Panc1 (cell line): ENCODE results near the gene KRT1. TPM values are rescaled to one million over a fixed set of nuclear protein-coding genes. Genes with fewer than 3 reads are reported as not detected.

ENCODE experiments used
- ATAC-seq: fragments of 200-7000 bp; cut with Tn5 transposase; 2 replicates; pipeline ENCODE4 v1.9.1; 2020; ENCODE audit warnings: mild to moderate bottlenecking, moderate library complexity
- BruUV-seq: library from RNA; stranded (reverse); fragments of 400-500 nt; replicated peaks from 2 replicates; lab custom pipeline; 2021; lab: Mats Ljungman, UMichigan
- CTCF ChIA-PET: fragments of 300-600 bp; sonication (Branson Sonifier 250); formaldehyde crosslinking; loops from one replicate; lab custom pipeline; 2022; ENCODE audit warnings: antibody characterized with exemption; lab: Charles Lee
- POLR2A ChIA-PET: fragments of 300-600 bp; sonication (Branson Sonifier 250); formaldehyde crosslinking; loops from one replicate; lab custom pipeline; 2022; ENCODE audit warnings: antibody characterized with exemption; lab: Charles Lee
- DNase-seq: peaks from one replicate; pipeline ENCODE4 v3.0.0-alpha.2; 2010; ENCODE audit warnings: low read depth, low spot score
- H3K27ac ChIP-seq: 2 replicates; pipeline ENCODE4 v1.5.1; 2011; ENCODE audit warnings: mild to moderate bottlenecking, low read length, inconsistent platforms
- H3K27me3 ChIP-seq: fragments of 200-500 bp; sonication (Bioruptor generic); 2 replicates; pipeline ENCODE4 v1.6.0; 2014; ENCODE audit warnings: low read length, inconsistent platforms; ENCODE audit not compliant: control insufficient read depth, insufficient read depth
- H3K36me3 ChIP-seq: fragments of 200-500 bp; sonication (Bioruptor generic); 2 replicates; pipeline ENCODE4 v1.5.1; 2014; ENCODE audit warnings: inconsistent platforms, mild to moderate bottlenecking, low read length, moderate library complexity; ENCODE audit not compliant: control insufficient read depth, insufficient read depth
- H3K4me1 ChIP-seq: 2 replicates; pipeline ENCODE4 v1.5.1; 2011; ENCODE audit warnings: inconsistent platforms, mild to moderate bottlenecking, low read length, moderate library complexity; ENCODE audit not compliant: control insufficient read depth, insufficient read depth
- H3K4me3 ChIP-seq, 2 experiments: 2 replicates each; pipeline ENCODE4 v1.5.1; 2011 to 2012; ENCODE audit warnings: low read depth in 2 of 2, low read length in 2 of 2, mild to moderate bottlenecking in 2 of 2, inconsistent platforms in 1 of 2, moderate library complexity in 1 of 2
- H3K9me3 ChIP-seq: fragments of 200-500 bp; sonication (Bioruptor generic); 2 replicates; pipeline ENCODE4 v1.5.1; 2014; ENCODE audit warnings: low read depth, mild to moderate bottlenecking, inconsistent platforms, low read length, moderate library complexity; ENCODE audit not compliant: control insufficient read depth, insufficient read depth
- POLR2AphosphoS5 ChIP-seq: IDR thresholded peaks from 2 replicates; pipeline ENCODE4 v1.6.1; 2012; ENCODE audit warnings: mild to moderate bottlenecking, low read depth, low read length, moderate library complexity
- SIN3A ChIP-seq: IDR thresholded peaks from 2 replicates; pipeline ENCODE4 v1.6.1; 2012; ENCODE audit warnings: low read depth, mild to moderate bottlenecking, low read length, moderate library complexity, borderline replicate concordance; ENCODE audit not compliant: insufficient read depth
- TCF7L2 ChIP-seq: IDR thresholded peaks from 2 replicates; pipeline ENCODE4 v1.6.1; 2011; ENCODE audit warnings: mild to moderate bottlenecking, low read depth, low read length, inconsistent platforms
- in situ Hi-C: cut with HindIII; loops from 2 replicates; pipeline ENCODE4 v1.10.0; 2016; ENCODE audit warnings: low sequenced_read_pairs, low pct_unique_long_range_greater_than_20kb
- intact Hi-C: fragments of 100-400 bp; cut with micrococcal nuclease; formaldehyde crosslinking; loops from one replicate; pipeline ENCODE4 v1.10.0; 2022; ENCODE audit not compliant: unreplicated experiment
- total RNA-seq: library from RNA; stranded (reverse); gene quantifications from one replicate; pipeline ENCODE4 v1.2.1, GENCODE V29; 2021; ENCODE audit not compliant: unreplicated experiment
- TF ChIP-seq, protein P1 (sequence below), 2 experiments: IDR thresholded peaks; 2 replicates each; pipeline ENCODE4 v1.6.1; 2011 to 2012; ENCODE audit warnings: low read depth in 2 of 2, control low read depth in 1 of 2, low read length in 1 of 2, mild to moderate bottlenecking in 1 of 2, moderate library complexity in 1 of 2; ENCODE audit not compliant: insufficient read depth in 1 of 2
- TF ChIP-seq, protein P2 (sequence below): fragments of 450-650 bp; IDR thresholded peaks from 2 replicates; pipeline ENCODE4 v1.5.1; 2017; ENCODE audit warnings: mild to moderate bottlenecking

KRT1 gene
- total RNA-seq, 1 experiment from 2014 or later, result not detected

DNA sequence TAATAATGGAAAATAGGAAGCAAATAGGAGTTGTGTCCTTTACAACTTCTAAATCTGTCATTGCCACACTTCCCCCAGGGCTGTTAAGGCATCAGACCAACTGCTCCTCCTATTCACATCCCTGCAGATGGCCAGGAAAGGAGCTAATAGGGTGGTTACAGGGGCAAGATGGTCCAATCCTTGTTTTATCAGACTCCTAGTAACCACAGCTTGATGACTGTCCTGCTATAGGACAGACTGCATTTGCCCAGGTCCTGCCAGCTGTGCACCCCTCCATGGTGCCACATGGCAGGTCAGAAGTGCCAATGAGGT is 17.3 kb downstream of the KRT1 start:
- ChIA-PET CTCF (no interaction called here), POLR2A (no interaction called here)
- Histone ChIP-seq H3K9me3 (no peaks in the 10 kb centered on the region), H3K36me3 (no peaks in the 10 kb centered on the region), H3K4me1 (no peaks in the 10 kb centered on the region), H3K4me3 (no peak overlapping the region), H3K27me3 (peaks cover 20% of the 10 kb centered on the region), H3K27ac (no peak overlapping the region)
- DNase-seq (no peak), ATAC-seq (no peak)
- BruUV-seq, result no TSS peak
- no peak for TF ChIP-seq TCF7L2
- TF ChIP-seq, protein P1, sequence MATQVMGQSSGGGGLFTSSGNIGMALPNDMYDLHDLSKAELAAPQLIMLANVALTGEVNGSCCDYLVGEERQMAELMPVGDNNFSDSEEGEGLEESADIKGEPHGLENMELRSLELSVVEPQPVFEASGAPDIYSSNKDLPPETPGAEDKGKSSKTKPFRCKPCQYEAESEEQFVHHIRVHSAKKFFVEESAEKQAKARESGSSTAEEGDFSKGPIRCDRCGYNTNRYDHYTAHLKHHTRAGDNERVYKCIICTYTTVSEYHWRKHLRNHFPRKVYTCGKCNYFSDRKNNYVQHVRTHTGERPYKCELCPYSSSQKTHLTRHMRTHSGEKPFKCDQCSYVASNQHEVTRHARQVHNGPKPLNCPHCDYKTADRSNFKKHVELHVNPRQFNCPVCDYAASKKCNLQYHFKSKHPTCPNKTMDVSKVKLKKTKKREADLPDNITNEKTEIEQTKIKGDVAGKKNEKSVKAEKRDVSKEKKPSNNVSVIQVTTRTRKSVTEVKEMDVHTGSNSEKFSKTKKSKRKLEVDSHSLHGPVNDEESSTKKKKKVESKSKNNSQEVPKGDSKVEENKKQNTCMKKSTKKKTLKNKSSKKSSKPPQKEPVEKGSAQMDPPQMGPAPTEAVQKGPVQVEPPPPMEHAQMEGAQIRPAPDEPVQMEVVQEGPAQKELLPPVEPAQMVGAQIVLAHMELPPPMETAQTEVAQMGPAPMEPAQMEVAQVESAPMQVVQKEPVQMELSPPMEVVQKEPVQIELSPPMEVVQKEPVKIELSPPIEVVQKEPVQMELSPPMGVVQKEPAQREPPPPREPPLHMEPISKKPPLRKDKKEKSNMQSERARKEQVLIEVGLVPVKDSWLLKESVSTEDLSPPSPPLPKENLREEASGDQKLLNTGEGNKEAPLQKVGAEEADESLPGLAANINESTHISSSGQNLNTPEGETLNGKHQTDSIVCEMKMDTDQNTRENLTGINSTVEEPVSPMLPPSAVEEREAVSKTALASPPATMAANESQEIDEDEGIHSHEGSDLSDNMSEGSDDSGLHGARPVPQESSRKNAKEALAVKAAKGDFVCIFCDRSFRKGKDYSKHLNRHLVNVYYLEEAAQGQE (IDR thresholded peaks at IDR 0.05; ENCODE audit: insufficient read depth in 1 of 2, low read depth in 2 of 2, low read length in 1 of 2), result no peak
- TF ChIP-seq POLR2AphosphoS5, result no peak
- TF ChIP-seq, protein P2, sequence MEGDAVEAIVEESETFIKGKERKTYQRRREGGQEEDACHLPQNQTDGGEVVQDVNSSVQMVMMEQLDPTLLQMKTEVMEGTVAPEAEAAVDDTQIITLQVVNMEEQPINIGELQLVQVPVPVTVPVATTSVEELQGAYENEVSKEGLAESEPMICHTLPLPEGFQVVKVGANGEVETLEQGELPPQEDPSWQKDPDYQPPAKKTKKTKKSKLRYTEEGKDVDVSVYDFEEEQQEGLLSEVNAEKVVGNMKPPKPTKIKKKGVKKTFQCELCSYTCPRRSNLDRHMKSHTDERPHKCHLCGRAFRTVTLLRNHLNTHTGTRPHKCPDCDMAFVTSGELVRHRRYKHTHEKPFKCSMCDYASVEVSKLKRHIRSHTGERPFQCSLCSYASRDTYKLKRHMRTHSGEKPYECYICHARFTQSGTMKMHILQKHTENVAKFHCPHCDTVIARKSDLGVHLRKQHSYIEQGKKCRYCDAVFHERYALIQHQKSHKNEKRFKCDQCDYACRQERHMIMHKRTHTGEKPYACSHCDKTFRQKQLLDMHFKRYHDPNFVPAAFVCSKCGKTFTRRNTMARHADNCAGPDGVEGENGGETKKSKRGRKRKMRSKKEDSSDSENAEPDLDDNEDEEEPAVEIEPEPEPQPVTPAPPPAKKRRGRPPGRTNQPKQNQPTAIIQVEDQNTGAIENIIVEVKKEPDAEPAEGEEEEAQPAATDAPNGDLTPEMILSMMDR, result no peak
- no peak for TF ChIP-seq SIN3A
- intact Hi-C loops (no loop called here), in situ Hi-C loops (no loop called here)

DNA sequence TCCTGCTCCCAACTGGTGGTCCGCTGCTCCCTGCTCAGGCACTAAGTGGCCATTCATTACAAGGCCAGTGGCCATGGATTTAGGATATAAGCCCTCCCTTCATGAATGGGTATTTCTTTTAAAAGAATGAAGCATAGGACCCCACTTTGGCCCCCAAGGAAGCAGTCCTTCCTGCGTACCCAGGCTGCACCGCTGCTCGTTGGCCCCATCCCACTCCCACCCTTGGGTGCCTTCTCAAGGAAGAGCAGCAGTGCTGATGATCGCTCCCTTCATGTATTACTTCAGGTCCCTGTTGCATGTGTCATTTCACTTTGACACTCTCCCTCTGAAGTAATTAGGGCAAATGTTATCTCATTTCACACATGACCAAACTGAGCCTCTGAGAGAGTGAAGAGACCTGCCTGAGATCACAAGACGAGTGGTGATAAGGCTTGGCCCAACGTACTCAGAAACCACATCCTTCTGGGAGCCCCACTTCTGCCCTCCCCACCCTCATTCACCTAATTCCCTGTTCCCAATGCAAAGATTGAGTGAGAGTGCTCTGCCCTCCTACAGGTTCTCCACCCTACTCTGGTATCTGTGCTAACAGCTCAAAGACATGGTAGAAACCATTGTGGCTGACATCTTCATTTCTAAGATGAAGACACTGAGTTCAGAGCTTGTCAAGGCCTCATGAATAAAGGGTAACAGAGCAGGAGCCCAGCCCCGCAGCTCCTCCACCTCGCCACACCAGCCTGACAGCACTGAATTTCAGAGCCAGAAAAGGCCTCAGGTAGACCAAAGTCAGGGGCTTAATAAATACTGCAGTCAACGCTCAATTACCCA is 17.9 kb downstream of the KRT1 start:
- no peak overlapping the region for H3K4me3 ChIP-seq
- H3K27me3 ChIP-seq, result peaks cover 17% of the 10 kb centered on the region
- CTCF ChIA-PET, result no interaction called here
- in situ Hi-C loops (no loop called here), intact Hi-C loops (no loop called here)
- H3K36me3 ChIP-seq, result no peaks in the 10 kb centered on the region
- no peak overlapping the region for H3K27ac ChIP-seq
- POLR2A ChIA-PET, result interaction anchor here (0.5 kb wide), 1 partner anchor 233 kb away, joined by 3 read pairs; no protein-coding TSS in a partner anchor
- no peaks in the 10 kb centered on the region for H3K9me3 ChIP-seq
- no peaks in the 10 kb centered on the region for H3K4me1 ChIP-seq
- no TSS peak for BruUV-seq
- DNase-seq (no peak), ATAC-seq (no peak)
- TF ChIP-seq, protein P1 (IDR thresholded peaks at IDR 0.05; ENCODE audit: insufficient read depth in 1 of 2, low read depth in 2 of 2, low read length in 1 of 2), result no peak
